HCT116 (cell line): ENCODE data around the gene ACAD9. TPM values are rescaled to one million over a fixed set of nuclear protein-coding genes. Genes with fewer than 3 reads are reported as not detected.

ENCODE experiments used
- ATAC-seq: fragments of 200-7000 bp; cut with Tn5 transposase; 2 replicates; pipeline ENCODE4 v1.9.1; 2020; ENCODE audit warnings: mild to moderate bottlenecking, moderate library complexity
- BruUV-seq: library from RNA; stranded (reverse); fragments of 400-500 nt; replicated peaks from 2 replicates; lab custom pipeline; 2021; lab: Mats Ljungman, UMichigan
- CTCF ChIA-PET: fragments of 300-600 bp; sonication (Branson Sonifier 250); formaldehyde crosslinking; loops from one replicate; lab custom pipeline; 2021; ENCODE audit warnings: antibody characterized with exemption; lab: Charles Lee
- POLR2A ChIA-PET: fragments of 300-600, 350-600 bp; sonication (Branson Sonifier 250); formaldehyde crosslinking; loops from one replicate; lab custom pipeline; 2021; ENCODE audit warnings: antibody characterized with exemption; lab: Charles Lee
- RAD21 ChIA-PET, 2 experiments: fragments of 300-600 bp; sonication (Branson Sonifier 250); formaldehyde crosslinking; loops; one replicate each; lab custom pipeline; 2023; ENCODE audit warnings: low total read pairs in 2 of 2; ENCODE audit not compliant: uncharacterized antibody in 2 of 2, unreplicated experiment in 2 of 2, low non-redundant PET in 1 of 2; lab: Charles Lee
- DNase-seq: peaks from one replicate; pipeline ENCODE4 v3.0.0-alpha.2; 2010; ENCODE audit warnings: low read depth, low spot score
- H2AFZ ChIP-seq: fragments of 200-600 bp; shearing (Covaris generic), sonication (generic); 2 replicates; pipeline ENCODE4 v1.6.1; 2017; ENCODE audit warnings: low read depth, mixed run types, mixed read lengths, antibody characterized with exemption, low read length; ENCODE audit not compliant: poor library complexity, severe bottlenecking
- H3K27ac ChIP-seq: 2 replicates; pipeline ENCODE4 v1.5.1; 2012; ENCODE audit warnings: low read depth, low read length
- H3K27me3 ChIP-seq: fragments of 200-600 bp; sonication (generic); 2 replicates; pipeline ENCODE4 v1.6.1; 2016; ENCODE audit warnings: mixed run types, low read length, mixed read lengths; ENCODE audit not compliant: insufficient read depth
- H3K36me3 ChIP-seq, 2 experiments: fragments of 200-500 bp in 1 of 2; fragments of 200-600 bp in 1 of 2; sonication (Bioruptor generic) in 1 of 2; sonication (generic) in 1 of 2; 2 replicates each; pipeline versions ENCODE4 v1.5.1 to v1.6.1; 2014 to 2016; ENCODE audit warnings: low read length in 2 of 2, inconsistent platforms in 1 of 2, mixed read lengths in 1 of 2, mixed run types in 1 of 2; ENCODE audit not compliant: insufficient read depth in 2 of 2, control insufficient read depth in 1 of 2
- H3K4me1 ChIP-seq, 2 experiments: fragments of 200-600 bp in 1 of 2; sonication (generic) in 1 of 2; 2 replicates each; pipeline versions ENCODE4 v1.5.1 to v1.6.1; 2012 to 2017; ENCODE audit warnings: low read length in 2 of 2, inconsistent platforms in 1 of 2, mild to moderate bottlenecking in 1 of 2, mixed read lengths in 1 of 2, mixed run types in 1 of 2, moderate library complexity in 1 of 2; ENCODE audit not compliant: insufficient read depth in 2 of 2, control insufficient read depth in 1 of 2
- H3K4me2 ChIP-seq: fragments of 200-600 bp; sonication (generic); 2 replicates; pipeline ENCODE4 v1.6.1; 2017; ENCODE audit warnings: mixed run types, low read length, mixed read lengths
- H3K4me3 ChIP-seq, 2 experiments: fragments of 200-600 bp in 1 of 2; sonication (generic) in 1 of 2; replicated peaks in 1 of 2; 2 replicates each; pipeline ENCODE4 v1.5.1; 2011 to 2016; ENCODE audit warnings: low read length in 2 of 2, control low read depth in 1 of 2, low read depth in 1 of 2, mild to moderate bottlenecking in 1 of 2, mixed read lengths in 1 of 2, mixed run types in 1 of 2
- H3K79me2 ChIP-seq: fragments of 200-600 bp; sonication (generic); 2 replicates; pipeline ENCODE4 v1.6.1; 2017; ENCODE audit warnings: mild to moderate bottlenecking, mixed run types, low read length, moderate library complexity, mixed read lengths; ENCODE audit not compliant: insufficient read depth
- H3K9ac ChIP-seq: fragments of 200-600 bp; sonication (generic); 2 replicates; pipeline ENCODE4 v1.6.1; 2016; ENCODE audit warnings: low read length, mixed read lengths
- H3K9me2 ChIP-seq: fragments of 200-600 bp; sonication (generic), shearing (Covaris generic); 2 replicates; pipeline ENCODE4 v1.6.1; 2017; ENCODE audit warnings: mixed run types, mild to moderate bottlenecking, moderate library complexity; ENCODE audit not compliant: insufficient read depth
- H3K9me3 ChIP-seq, 2 experiments: fragments of 200-500 bp in 1 of 2; fragments of 200-600 bp in 1 of 2; sonication (Bioruptor generic) in 1 of 2; sonication (generic) in 1 of 2; 2 replicates each; pipeline ENCODE4 v1.6.1; 2014 to 2017; ENCODE audit warnings: low read length in 2 of 2, mixed read lengths in 2 of 2, inconsistent platforms in 1 of 2, low read depth in 1 of 2, mild to moderate bottlenecking in 1 of 2, mixed run types in 1 of 2, moderate library complexity in 1 of 2; ENCODE audit not compliant: control insufficient read depth in 1 of 2, insufficient read depth in 1 of 2
- H4K20me1 ChIP-seq: fragments of 200-600 bp; sonication (generic), shearing (Covaris generic); 2 replicates; pipeline ENCODE4 v1.6.1; 2017; ENCODE audit warnings: mixed run types, mild to moderate bottlenecking, moderate library complexity; ENCODE audit not compliant: insufficient read depth
- CEBPB ChIP-seq: IDR thresholded peaks from 2 replicates; pipeline ENCODE4 v1.6.1; 2012; ENCODE audit warnings: low read depth
- EGR1 ChIP-seq: IDR thresholded peaks from 2 replicates; pipeline ENCODE4 v1.6.1; 2012; ENCODE audit warnings: low read depth
- FOSL1 ChIP-seq: IDR thresholded peaks from 2 replicates; pipeline ENCODE4 v1.6.1; 2012; ENCODE audit warnings: low read depth
- JUND ChIP-seq: IDR thresholded peaks from 2 replicates; pipeline ENCODE4 v1.6.1; 2012
- POLR2A ChIP-seq: IDR thresholded peaks from 2 replicates; pipeline ENCODE4 v1.7.0; 2011; ENCODE audit warnings: borderline replicate concordance; ENCODE audit not compliant: insufficient read depth, insufficient read length; ENCODE audit errors: extremely low read depth
- SP1 ChIP-seq: IDR thresholded peaks from 2 replicates; pipeline ENCODE4 v1.6.1; 2012; ENCODE audit warnings: low read depth
- YY1 ChIP-seq: IDR thresholded peaks from 2 replicates; pipeline ENCODE4 v1.6.1; 2011; ENCODE audit warnings: low read length, low read depth, moderate library complexity, mild to moderate bottlenecking; ENCODE audit not compliant: insufficient replicate concordance; ENCODE audit errors: extremely low read depth
- ZNF274 ChIP-seq: fragments of 200-500 bp; sonication (Bioruptor generic); IDR thresholded peaks from 2 replicates; pipeline ENCODE4 v1.6.1; 2014; ENCODE audit warnings: mild to moderate bottlenecking, low read depth, low read length, inconsistent platforms
- intact Hi-C: fragments of 100-400 bp; cut with micrococcal nuclease; formaldehyde crosslinking; loops from 2 replicates; pipeline ENCODE4 v1.10.0; 2022
- total RNA-seq: library from RNA; stranded (reverse); gene quantifications from one replicate; pipeline ENCODE4 v1.2.1, GENCODE V29; 2021; ENCODE audit not compliant: unreplicated experiment
- TF ChIP-seq, protein P1 (sequence below): IDR thresholded peaks from 2 replicates; pipeline ENCODE4 v1.6.1; 2012
- TF ChIP-seq, protein P2 (sequence below): IDR thresholded peaks from 2 replicates; pipeline ENCODE4 v1.6.1; 2011; ENCODE audit warnings: mild to moderate bottlenecking, low read length, moderate library complexity; ENCODE audit not compliant: insufficient replicate concordance; ENCODE audit errors: extremely low read depth
- TF ChIP-seq, protein P3 (sequence below), 3 experiments: fragments of 200-600 bp in 1 of 3; sonication (generic) in 1 of 3; IDR thresholded peaks in 2 of 3; conservative IDR thresholded peaks in 1 of 3; 2 replicates each; pipeline ENCODE4 v1.5.1; 2012 to 2017; ENCODE audit warnings: low read depth in 2 of 3, low read length in 2 of 3, antibody characterized with exemption in 1 of 3, borderline replicate concordance in 1 of 3, control low read depth in 1 of 3, mild to moderate bottlenecking in 1 of 3, mixed read lengths in 1 of 3, mixed run types in 1 of 3, moderate library complexity in 1 of 3; ENCODE audit not compliant: insufficient read depth in 1 of 3

Gene ACAD9
- total RNA-seq, 1 experiment from 2014 or later, result 55.8 TPM

- Histone ChIP-seq H3K36me3 (peaks cover 15% of the 10 kb centered on the region in 2 experiments; a peak in 3 of 4 replicates), H3K4me3 (no peak overlapping the region), H3K27ac (no peak overlapping the region), H3K4me1 (peaks cover 12 to 16% of the 10 kb centered on the region in 2 experiments; a peak in 3 of 4 replicates), H3K9ac (no peak overlapping the region), H2AFZ (no peak overlapping the region), H3K27me3 (no peaks in the 10 kb centered on the region), H3K79me2 (peaks cover 84% of the 10 kb centered on the region), H4K20me1 (no peaks in the 10 kb centered on the region), H3K4me2 (no peak overlapping the region), H3K9me3 (no peaks in the 10 kb centered on the region), H3K9me2 (no peaks in the 10 kb centered on the region)
- ChIA-PET CTCF (interaction anchor here (0.7 kb wide), 1 partner anchor 265 kb away, joined by 3 read pairs; no protein-coding TSS in a partner anchor), RAD21 (no interaction called here), POLR2A (no interaction called here)
- TF ChIP-seq, protein P1, sequence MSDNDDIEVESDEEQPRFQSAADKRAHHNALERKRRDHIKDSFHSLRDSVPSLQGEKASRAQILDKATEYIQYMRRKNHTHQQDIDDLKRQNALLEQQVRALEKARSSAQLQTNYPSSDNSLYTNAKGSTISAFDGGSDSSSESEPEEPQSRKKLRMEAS, result no peak
- TF ChIP-seq POLR2A (no peak), CEBPB (no peak), ZNF274 (no peak), FOSL1 (no peak), EGR1 (no peak), YY1 (no peak), JUND (no peak), SP1 (no peak)
- TF ChIP-seq, protein P2, sequence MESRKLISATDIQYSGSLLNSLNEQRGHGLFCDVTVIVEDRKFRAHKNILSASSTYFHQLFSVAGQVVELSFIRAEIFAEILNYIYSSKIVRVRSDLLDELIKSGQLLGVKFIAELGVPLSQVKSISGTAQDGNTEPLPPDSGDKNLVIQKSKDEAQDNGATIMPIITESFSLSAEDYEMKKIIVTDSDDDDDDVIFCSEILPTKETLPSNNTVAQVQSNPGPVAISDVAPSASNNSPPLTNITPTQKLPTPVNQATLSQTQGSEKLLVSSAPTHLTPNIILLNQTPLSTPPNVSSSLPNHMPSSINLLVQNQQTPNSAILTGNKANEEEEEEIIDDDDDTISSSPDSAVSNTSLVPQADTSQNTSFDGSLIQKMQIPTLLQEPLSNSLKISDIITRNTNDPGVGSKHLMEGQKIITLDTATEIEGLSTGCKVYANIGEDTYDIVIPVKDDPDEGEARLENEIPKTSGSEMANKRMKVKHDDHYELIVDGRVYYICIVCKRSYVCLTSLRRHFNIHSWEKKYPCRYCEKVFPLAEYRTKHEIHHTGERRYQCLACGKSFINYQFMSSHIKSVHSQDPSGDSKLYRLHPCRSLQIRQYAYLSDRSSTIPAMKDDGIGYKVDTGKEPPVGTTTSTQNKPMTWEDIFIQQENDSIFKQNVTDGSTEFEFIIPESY, result no peak
- TF ChIP-seq, protein P3, sequence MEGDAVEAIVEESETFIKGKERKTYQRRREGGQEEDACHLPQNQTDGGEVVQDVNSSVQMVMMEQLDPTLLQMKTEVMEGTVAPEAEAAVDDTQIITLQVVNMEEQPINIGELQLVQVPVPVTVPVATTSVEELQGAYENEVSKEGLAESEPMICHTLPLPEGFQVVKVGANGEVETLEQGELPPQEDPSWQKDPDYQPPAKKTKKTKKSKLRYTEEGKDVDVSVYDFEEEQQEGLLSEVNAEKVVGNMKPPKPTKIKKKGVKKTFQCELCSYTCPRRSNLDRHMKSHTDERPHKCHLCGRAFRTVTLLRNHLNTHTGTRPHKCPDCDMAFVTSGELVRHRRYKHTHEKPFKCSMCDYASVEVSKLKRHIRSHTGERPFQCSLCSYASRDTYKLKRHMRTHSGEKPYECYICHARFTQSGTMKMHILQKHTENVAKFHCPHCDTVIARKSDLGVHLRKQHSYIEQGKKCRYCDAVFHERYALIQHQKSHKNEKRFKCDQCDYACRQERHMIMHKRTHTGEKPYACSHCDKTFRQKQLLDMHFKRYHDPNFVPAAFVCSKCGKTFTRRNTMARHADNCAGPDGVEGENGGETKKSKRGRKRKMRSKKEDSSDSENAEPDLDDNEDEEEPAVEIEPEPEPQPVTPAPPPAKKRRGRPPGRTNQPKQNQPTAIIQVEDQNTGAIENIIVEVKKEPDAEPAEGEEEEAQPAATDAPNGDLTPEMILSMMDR (IDR thresholded peaks at IDR 0.05 in 2 of 3, conservative IDR thresholded peaks at IDR 0.05 in 1 of 3; ENCODE audit: borderline replicate concordance in 1 of 3, insufficient read depth in 1 of 3, low read depth in 2 of 3, low read length in 2 of 3), result no peak
- intact Hi-C loops, result no loop called here
- DNase-seq (no peak), ATAC-seq (no peak)
- BruUV-seq, result no TSS peak
These were observed 3.3 kb downstream of the ACAD9 start for GRCh38 chr3:128882719-128883118.
